GM12873 (cell line): ENCODE data around the gene LYZL6.

Source experiments
- CTCF ChIP-seq: IDR thresholded peaks from 2 replicates; pipeline ENCODE4 v1.5.1; 2012; ENCODE audit warnings: low read depth, mild to moderate bottlenecking, moderate library complexity, low read length, control low read depth; ENCODE audit not compliant: insufficient read depth; ENCODE audit errors: missing control alignments

Gene LYZL6

GRCh38 chr17:35969558-35970380, 26.3 kb upstream of the LYZL6 start:
- peak; percentile 85 for TF ChIP-seq CTCF

- TF ChIP-seq CTCF: no peak
Observed at GRCh38 chr17:35968520-35969054, 25.1 kb upstream of the LYZL6 start.

GRCh38 chr17:35965272-35965671, 21.8 kb upstream of the LYZL6 start:
- no peak for TF ChIP-seq CTCF

GRCh38 chr17:35963663-35964062, 20.1 kb upstream of the LYZL6 start:
- TF ChIP-seq CTCF: no peak

- no peak for TF ChIP-seq CTCF
Observed at GRCh38 chr17:35953720-35954119, 10.2 kb upstream of the LYZL6 start.

GRCh38 chr17:35949401-35949800, 5.9 kb upstream of the LYZL6 start:
- no peak for TF ChIP-seq CTCF

GRCh38 chr17:35948092-35948491, 4.6 kb upstream of the LYZL6 start:
- TF ChIP-seq CTCF: no peak
